NCI-H345 (cell line): ENCODE results near the gene SIPA1L3.
A peak's percentile ranks its signal among the peaks of the same experiment; 100 is the strongest.
"Not testable (repeated sequence)": the region's sequence is repeated elsewhere in the genome, so short reads cannot be mapped to it uniquely, and the experiment has no call there.

Experiments
- DNase-seq: peaks from one replicate; lab custom pipeline; 2025; lab: John Stamatoyannopoulos, UW

The SIPA1L3 gene

DNA sequence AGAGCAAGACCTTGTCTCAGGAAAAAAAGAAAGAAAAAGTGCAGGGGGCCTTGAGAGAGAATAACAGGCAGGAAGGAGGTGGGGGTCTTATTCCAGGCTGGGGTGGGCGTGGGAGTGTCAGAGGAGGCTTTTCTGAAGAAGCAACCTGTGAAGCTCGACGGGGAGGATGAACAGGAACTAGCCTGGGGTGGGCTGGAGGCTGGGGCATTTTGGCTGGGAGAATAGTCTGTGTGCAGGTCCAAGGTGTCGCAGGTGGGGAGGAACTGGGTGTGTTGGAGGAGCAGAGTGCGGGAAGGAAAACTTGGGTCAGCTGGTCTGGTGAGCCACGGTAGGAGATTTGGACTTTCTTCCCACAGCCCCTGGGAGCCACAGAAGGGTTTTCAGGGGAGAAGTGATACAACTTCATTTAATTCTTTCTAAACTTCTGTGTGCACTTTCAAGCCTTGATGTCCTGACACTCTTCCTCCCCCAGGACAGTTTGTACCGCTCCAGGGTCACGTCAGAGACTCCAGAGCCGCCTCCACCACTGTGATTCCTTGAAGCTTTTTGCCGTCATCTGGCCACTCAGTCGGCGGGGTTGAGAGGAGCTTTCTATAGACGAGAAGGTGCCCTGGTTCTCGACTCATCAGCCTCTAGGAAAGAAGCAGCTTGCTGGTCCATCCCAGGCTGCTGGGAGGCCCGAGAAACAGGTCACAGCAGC is 138.7 kb downstream of the SIPA1L3 start:
- DNase-seq = no peak

GRCh38 chr19:38046254-38047048 is 139.4 kb downstream of the SIPA1L3 start:
- no peak for DNase-seq

DNA sequence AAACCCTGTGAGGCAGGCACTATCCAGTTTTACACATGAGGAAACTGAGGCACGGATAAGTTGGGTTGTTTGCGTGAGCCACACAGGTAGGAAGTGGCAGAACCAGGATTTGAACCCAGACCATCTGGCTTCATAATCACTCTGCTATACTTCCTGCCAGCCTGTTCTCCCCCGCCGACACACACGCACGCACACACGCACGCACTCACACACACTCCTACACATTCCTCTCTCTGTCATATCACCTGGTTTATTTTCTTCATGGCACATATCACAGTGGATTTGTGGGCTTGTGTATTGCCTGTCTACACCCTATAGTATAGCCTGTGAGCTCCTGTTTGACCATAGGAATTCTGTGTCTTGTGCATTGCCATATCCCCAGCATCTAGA is 140.0 kb downstream of the SIPA1L3 start:
- DNase-seq = no peak

DNA sequence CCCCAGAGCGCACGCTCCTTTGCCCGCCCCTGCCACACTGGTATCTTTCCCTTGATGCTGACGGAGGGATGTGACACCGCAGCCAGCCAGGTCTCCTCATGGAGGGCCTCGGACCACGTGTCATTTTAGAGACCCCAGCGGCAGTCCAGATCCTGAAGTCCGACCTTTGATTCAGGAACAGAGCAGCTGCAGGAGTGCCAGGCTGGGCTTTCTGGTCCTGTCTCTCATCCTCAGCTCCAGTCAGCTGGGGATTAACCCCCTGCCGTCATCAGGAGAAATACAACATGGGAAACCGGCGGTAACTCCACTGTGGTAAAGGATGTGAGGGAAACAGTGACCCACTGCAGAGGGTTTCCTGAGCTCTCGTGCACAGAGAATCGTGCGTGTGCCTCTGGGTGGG is 140.6 kb downstream of the SIPA1L3 start:
- peak; percentile 33 for DNase-seq

DNA sequence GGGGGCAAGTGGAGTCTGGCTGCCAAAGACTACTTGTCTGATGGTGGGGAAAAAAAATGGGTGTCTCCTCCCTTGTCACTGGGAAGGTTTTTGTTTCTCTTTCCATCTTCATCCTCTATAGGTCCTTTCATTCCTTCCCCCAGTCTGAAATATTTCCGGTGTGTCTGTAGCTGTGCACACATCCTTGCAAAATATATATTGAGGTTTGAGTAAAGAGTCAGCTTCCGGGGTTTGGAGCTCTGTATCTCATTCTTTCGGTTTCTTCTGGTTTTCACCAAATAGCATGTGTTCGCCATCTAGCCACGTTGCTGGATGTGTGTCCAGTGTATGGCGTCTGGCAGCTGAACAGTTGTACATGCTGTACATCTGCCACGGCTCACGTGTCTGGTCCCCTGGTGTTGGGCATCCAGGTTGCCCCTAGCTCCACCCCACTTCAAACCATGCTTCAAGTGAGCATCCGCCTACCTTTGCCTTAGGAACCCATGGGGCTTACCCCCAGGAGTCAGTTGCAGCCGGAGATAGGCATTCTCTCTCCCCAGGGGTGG is 142.2 kb downstream of the SIPA1L3 start:
- no peak for DNase-seq

DNA sequence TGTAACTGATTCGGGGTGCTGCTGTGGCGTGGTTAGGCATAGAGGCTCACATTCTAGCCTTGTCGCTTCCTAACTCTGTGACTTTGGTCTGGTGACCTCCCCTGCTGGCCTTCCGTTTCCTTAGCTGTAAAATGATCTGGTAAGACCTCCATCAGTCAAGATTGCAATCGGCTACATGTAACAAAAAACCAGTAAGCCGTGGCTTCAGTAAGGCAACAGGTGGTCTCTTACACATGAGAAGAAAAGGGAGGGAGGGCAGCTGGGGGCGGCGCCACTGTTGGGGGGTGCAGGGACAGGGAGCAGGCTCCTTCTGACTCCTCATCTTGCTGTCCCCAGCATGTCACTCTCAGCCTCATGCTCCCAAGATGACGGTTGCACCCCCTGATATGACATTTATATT is 148.0 kb downstream of the SIPA1L3 start:
- DNase-seq = no peak

DNA sequence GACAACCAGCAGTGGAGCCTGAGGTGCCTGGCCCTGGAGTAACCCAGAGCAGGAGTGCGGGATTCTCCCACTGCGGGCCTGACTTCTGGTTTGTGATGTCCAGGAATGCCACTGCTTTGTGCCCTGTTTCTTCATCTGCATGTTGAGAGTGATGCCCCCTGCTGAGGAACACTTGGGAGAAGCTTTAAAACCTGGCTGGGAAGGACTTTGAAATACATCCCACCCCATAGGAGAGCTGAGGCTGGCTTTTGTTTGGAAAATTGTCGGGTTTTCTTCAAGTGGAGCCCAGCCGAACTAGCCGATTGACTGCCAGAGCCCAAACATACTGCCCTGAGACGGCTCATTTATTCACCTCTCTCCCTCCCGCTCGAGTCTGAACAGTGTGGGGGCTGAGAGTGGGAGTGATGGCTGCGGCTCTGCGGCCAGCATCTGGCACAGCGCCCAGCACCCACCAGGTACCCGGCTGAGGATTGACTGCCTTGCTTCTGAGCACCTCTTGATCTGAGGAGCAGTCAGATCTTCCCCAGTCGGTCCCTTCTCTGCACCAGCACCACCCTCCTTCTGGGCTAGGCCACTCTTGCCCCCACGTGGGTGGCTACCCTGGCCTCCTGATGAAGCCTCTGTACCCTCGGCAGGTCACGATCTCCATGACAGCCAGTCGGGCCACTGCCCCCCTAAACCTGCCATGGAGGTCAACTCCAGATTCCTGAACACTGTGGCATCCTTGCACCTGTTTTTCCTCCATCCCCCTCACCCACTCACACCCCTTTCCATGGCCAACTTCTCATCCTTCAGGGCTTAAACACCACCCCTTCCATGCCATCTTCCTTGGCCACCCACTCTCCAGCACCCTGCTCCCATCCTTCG is 148.9 kb downstream of the SIPA1L3 start:
- peak; percentile 89 for DNase-seq

GRCh38 chr19:38056646-38057045 is 149.6 kb downstream of the SIPA1L3 start:
- no peak for DNase-seq

DNA sequence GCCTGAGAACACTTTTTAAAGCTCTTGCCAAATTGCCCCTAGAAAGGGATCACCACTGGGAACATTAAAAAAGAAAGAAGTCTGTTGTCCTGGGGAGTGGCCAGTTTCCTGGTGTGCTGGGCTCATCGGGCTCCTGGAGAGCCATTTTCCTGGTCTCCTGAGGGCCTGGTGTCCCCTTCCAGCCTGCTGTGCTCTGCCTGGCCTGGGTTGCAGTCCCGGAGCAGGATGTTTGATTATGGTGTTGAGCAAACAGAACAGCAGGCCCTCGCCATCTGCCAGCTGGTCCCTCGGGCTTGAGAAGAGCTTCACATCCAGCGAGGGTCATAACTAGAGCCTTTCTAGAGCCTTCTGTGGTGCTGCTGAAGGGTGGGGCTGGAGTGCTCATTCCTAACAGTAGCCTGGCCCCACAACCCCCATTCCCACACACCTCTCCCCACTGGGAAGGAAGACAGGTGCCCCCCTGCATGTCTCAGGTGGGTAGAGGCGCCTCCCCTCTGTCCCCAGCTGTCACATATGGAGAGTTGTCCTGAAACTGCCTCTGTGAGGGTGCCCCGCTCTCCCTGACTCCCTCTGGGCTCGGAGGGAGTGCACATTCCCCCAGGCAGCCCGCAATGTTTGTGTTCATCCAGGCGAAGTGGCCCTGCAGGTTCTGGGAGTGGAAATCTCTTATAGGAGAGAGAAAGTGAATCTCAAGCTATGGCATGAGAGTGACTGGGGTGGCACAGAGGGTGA is 151.1 kb downstream of the SIPA1L3 start:
- peak; percentile 99 for DNase-seq

DNA sequence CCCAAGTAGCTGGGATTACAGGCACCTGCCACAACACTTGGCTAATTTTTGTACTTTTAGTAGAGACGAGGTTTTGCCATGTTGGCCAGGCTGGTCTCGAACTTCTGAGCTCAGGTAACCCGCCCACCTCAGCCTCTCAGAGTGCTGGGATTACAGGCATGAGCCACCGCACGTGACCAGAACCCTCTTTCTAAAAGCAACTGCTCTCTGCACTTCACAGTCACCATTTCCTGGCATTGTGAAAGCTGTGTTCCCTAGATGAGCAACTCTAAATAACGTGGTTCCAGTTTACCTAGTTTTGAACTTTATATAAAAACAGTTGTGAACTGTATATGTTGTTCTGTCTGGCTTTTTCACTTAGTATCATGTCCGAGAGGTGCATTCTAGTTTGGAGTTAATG is 152.9 kb downstream of the SIPA1L3 start:
- no peak for DNase-seq

DNA sequence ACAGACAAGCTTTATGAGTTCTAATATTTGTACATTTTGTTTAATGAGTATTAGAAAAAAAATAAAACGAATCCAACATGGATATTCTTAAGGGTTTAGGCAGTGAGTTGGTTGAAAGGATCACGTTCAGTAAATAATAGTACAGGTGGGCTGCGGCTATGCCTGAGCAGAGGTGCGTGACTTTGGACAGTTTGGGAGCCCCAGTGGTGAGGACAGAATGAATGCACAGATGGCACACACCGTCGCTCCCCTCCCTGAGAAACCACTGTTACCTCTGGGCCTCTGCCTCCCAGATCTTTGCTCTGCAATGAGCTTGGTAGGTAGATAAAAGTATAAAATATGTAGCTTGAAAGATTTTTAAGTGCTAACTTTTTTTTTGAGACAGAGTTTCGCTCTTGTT is 153.3 kb downstream of the SIPA1L3 start:
- no peak for DNase-seq

- no peak for DNase-seq
Measured at GRCh38 chr19:38061294-38061693, 154.3 kb downstream of the SIPA1L3 start.

GRCh38 chr19:38062959-38063761 is 156.2 kb downstream of the SIPA1L3 start:
- DNase-seq = peak; percentile 48

- no peak for DNase-seq
Measured at GRCh38 chr19:38063928-38064327, 156.9 kb downstream of the SIPA1L3 start.

GRCh38 chr19:38064661-38065425 is 157.8 kb downstream of the SIPA1L3 start:
- no peak for DNase-seq

GRCh38 chr19:38065775-38066174 is 158.8 kb downstream of the SIPA1L3 start:
- DNase-seq = not testable (repeated sequence)

DNA sequence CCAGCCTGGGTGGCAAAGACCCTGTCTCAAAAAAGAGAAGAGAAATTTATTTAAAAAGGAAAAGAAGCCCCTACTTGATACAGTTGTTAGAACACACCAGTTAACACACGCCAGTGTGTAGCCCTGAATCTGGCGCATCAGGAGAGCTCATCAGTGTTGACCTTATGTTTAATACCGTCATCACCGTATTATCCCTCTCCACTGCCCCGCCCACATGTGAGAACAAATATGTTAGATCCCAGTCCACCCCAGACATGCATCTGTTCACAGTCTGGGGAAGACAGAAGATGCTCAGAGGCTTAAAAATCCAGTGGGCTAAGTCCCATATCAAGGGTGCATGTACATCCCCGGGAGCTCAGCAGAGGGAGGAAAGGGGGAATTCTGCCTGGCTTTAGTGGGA is 161.8 kb downstream of the SIPA1L3 start:
- DNase-seq = peak; percentile 41

DNA sequence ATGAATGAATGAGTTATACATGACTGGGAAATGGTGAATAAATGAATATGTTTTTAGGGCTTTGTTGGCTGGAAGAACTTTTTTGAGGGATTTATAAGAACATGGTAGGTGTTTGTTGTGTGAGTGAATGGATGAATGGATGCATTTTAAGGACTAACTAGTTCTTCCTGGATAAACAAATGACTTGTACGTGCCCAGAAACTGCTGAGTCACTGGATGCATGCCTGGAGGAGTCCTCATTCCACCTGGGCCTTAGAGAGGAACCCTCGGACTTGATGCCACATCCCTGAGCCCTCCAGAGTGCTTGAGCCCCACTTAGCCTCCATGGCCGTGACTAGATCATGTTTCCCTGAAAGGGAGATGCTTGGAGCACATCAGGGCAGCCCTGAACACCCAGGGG is 163.6 kb downstream of the SIPA1L3 start:
- DNase-seq = peak; percentile 61

GRCh38 chr19:38071054-38071453 is 164.0 kb downstream of the SIPA1L3 start:
- not testable (repeated sequence) for DNase-seq

DNA sequence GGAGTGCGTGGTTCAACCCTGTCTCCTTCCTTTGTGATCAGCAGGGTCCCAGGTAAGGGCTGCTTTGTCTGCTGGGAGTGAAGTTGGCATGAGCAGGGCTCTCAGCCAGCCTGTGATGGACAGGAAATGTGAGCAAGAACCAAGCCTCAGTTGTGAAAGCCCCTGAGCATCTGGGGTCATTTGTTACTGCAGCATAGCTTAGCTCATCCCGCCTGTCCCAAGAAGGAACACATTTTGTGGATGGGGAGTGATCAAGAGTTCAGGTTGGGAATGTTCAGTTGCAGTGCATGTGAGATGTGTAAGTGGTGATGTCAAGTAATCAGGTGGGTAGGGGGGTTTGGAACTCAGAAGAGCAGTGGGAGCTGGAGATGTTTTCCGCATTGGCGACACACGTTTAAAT is 164.6 kb downstream of the SIPA1L3 start:
- DNase-seq = no peak
